Right renal cortex interstitium (tissue), 3 donors: ENCODE data around the gene WNT4. TPM values are rescaled to one million over a fixed set of nuclear protein-coding genes. Genes with fewer than 3 reads are reported as not detected.

ENCODE experiments used
- DNase-seq, 3 donors: peaks; one replicate each; pipeline ENCODE4 v3.0.0-alpha.2; 2013; ENCODE audit warnings: low read depth in 3 of 3, low spot score in 2 of 3
- polyA plus RNA-seq, 3 donors: library from polyadenylated mRNA; unstranded; fragments of 120-200 nt; gene quantifications; one replicate each; pipeline ENCODE4 v1.2.1, GENCODE V29; 2013; ENCODE audit not compliant: insufficient read length in 3 of 3

The WNT4 gene
- polyA plus RNA-seq, 3 donors, result 4.5 to 8.2 (median 7.6) TPM

DNA sequence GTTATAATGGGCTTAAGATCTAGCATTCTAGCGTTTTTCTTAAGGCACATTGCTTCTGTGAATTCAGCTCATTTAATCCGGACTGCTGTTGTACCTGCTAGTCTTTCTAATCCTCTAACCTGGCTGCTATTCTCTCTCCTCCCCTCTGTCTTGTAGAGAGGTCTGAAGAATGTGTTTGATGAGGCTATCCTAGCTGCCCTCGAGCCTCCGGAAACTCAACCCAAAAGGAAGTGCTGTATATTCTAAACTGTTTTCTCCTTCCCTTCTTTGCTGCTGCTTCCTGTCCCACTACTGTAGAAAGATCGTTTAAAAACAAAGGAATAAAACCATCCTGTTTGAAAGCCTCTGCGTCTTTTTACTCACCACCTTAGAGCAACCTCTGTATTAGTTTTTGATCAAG is 53.1 kb downstream of the WNT4 start:
- no peak for DNase-seq

DNA sequence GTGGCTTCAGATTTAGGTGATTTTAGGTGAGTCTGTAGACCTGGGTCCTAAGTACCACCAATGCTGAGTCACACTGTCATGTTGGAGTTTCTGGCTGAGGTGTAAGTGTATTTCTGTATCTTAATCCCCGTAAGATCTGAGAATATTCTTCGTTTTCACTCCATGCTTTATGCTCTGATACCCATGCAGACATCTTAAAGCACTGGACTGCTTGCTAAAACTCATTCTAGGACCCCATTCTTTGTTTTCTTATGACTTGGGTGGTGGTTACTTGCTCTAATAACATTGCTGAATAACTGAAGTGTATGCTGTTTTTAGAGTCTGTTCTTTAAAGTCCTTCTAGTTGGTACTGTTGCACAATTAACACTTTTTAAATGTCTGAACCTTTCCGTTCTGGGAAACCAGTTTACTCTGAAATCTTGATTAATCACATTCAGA is 53.7 kb downstream of the WNT4 start:
- no peak for DNase-seq

DNA sequence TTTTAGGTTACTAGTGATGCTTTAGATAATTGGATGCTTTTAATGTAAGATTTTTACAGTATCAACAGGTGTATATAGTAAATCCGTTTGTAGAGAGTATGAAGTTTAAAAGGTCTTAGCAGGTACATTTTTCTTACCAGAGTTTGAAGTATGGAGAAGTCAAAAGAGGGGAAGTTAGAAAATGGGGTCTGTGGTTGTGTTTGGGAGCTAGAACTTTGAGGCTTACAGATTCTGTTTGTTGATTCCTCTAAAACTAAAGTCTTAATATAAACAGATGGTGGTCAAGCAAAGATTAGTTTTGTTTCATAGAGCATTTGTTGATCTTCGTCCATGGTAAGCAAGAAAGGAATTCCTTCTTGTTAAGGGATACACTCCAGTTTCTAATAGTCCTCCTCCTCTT is 54.6 kb downstream of the WNT4 start:
- no peak for DNase-seq

DNA sequence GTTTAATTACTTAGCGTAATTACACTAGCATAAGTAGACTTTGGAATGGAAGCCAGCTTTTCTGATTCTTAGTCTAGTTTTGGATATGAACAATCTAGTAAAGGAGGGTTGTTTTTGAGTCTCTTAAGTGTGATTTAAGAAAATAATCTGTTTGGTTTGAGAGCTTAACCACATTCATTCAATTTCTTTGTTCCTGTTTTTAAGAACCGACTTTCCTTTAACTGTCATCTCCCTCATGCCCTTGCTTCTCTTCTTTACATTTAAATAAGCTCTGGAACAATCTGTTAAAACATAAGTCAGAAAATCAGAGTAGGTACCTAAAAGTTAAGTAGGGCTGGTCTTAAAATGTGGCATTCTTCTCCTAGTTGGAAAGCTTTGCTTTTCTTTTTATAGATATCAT is 62.7 kb downstream of the WNT4 start:
- no peak for DNase-seq

DNA sequence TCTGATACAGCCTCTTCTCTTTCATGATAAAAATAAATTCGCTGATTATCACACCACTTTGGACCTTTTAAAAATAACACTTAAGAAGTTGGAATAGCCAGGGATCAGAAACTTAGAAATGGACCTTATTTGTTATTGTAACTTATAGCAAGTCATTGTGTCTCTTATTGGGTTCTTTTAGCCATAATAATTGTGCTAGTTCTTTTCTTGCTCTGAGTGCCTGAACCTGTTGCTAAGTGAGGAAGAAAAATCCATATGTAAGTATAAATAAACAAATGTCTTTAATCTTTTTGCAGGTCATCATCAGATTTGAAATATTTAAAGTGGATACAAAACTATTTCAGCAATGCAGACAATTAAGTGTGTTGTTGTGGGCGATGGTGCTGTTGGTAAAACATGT is 64.8 kb downstream of the WNT4 start:
- no peak for DNase-seq

DNA sequence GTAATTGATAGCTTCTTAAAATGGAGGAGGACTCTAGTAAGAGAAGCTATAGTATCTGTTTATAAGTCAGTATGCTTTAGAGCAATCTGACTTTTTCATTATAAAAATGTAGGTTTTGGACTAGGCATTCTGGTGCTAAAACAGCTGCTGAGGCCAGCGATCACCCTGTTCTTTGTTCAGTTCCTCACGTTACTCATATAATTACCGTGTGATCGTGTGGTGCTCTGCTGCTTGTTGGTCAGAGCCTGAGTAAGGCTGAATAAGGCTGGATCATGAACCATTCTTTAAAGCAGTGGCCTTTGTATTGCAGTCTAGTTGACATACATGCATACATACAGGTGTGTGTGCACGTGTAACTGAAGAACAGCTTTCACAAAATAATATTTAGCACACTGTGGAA is 65.2 kb downstream of the WNT4 start:
- no peak for DNase-seq

DNA sequence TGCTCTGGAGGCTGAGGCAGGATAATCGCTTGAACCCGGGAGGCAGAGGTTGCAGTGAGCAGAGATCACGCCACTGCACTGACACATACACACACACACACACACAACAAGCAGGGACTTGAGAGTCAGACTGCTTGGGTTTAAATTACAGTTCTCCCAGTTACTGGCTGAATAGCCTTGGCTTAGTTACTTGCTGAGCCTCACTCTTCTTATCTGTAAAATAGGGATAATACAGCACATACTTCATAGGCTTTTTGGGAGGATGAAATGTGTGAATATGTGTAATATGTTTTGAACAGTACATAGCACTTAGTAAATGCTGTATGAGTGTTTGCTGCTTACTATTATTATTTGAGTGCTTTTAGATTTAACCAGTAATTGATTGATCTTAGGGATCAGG is 66.6 kb downstream of the WNT4 start:
- DNase-seq, result no peak

DNA sequence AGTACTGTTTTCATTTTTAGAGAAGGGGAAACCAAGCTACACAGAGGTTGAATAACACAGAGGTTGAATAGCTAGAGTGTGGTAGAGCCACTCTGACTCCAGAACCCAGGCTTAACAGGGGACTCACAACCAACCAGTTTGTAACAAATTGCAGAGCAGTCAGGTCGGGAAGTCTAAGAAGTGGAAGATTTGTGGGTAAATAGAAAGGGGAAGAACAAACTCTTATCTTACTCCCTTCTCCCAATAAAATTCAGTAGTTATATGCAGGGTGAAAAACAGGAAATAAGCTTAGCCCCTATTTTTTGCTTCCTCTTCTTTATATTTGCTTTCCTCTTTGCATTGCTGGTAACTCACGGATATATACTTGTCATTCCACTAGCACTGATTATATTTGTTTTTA is 67.2 kb downstream of the WNT4 start:
- DNase-seq, result no peak

DNA sequence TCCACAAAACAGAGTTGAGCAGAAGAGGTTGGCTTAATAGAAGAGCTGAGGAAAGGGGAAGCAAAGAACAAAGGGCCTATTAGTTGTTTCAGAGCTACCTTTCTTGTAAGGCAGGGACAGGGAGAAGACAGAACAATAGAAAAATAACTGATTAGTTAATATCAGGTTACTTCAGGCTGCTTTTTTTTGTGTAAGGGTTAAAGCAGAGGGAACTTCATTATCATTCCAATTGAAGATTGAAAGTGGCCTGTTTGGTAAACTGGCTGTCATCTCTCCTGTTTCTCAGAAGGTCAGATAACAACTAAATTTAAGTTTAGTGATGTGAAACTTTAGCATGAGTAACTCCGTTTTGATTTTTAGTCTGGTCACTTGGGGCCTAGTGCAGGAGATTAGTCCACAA is 68.1 kb downstream of the WNT4 start:
- DNase-seq, result no peak

DNA sequence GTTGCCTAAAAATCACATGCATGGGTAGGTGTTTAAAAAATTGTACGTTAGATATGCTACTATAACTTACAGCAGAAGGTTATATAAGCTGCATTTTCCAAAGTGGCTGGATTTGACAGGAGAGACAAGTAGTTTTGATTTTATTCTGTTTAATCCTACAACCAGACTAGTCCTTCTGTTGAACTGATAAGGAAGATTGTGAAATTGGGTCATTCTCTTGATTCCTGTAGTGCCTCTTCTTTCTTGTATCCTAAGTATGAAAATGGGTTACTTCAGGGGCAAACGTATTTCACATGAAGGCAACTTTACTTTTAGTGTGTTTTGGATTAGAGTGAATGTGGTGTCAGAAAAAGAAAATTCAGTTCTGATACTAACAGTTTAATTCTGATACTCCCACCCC is 71.4 kb downstream of the WNT4 start:
- DNase-seq, result no peak

Other genes starting within 250 kb of the WNT4 start
- gene HSPG2, start 205.8 kb downstream of the WNT4 start, polyA plus RNA-seq, result 100 to 1,000 TPM; 115 to 140 (median 121) TPM
- not detected for gene CELA3B, start 166.1 kb downstream of the WNT4 start, polyA plus RNA-seq
- not detected for gene CELA3A, start 141.4 kb downstream of the WNT4 start, polyA plus RNA-seq
- gene CDC42, start 90.4 kb downstream of the WNT4 start, polyA plus RNA-seq, result 100 to 1,000 TPM; 400 to 437 (median 427) TPM